Activated CD4-positive, alpha-beta T cell treated with anti-CD3 and anti-CD28 coated beads, Interleukin-2, amount 10 ng/mL, durations not matched to agents 24 days and 14 days (primary cell): ENCODE data around the gene KRT15. TPM values are rescaled to one million over a fixed set of nuclear protein-coding genes. Genes with fewer than 3 reads are reported as not detected.

Source experiments
- DNase-seq: peaks from one replicate; pipeline ENCODE4 v3.0.0; 2022
- H3K27ac Mint-ChIP-seq: one replicate; pipeline ENCODE4 v1.8.0; 2022; ENCODE audit warnings: mild to moderate bottlenecking, mixed read lengths
- H3K27me3 Mint-ChIP-seq: one replicate; pipeline ENCODE4 v1.8.0; 2022; ENCODE audit warnings: mixed read lengths
- H3K36me3 Mint-ChIP-seq: one replicate; pipeline ENCODE4 v1.8.0; 2022; ENCODE audit warnings: low read depth, mild to moderate bottlenecking, mixed read lengths
- H3K4me1 Mint-ChIP-seq: one replicate; pipeline ENCODE4 v1.8.0; 2021; ENCODE audit warnings: mixed read lengths
- H3K4me3 Mint-ChIP-seq: one replicate; pipeline ENCODE4 v1.8.0; 2022; ENCODE audit warnings: mild to moderate bottlenecking, moderate library complexity, mixed read lengths
- H3K9me3 Mint-ChIP-seq: one replicate; pipeline ENCODE4 v1.8.0; 2021; ENCODE audit warnings: mixed read lengths
- intact Hi-C: fragments of 100-400 bp; cut with micrococcal nuclease; formaldehyde crosslinking; loops from one replicate; pipeline ENCODE4 v1.15.1; 2023
- total RNA-seq: library from RNA; stranded (reverse); gene quantifications from 2 replicates; pipeline ENCODE4 v1.2.3, GENCODE V29; 2022

The KRT15 gene
- total RNA-seq, 1 donor from 2014 or later: not detected

- DNase-seq: no peak
- no peaks in the 10 kb centered on the region for H3K9me3 Mint-ChIP-seq
- intact Hi-C loops: no loop called here
- peaks cover 57% of the 10 kb centered on the region for H3K27me3 Mint-ChIP-seq
- H3K4me3 Mint-ChIP-seq: no peak overlapping the region
- H3K27ac Mint-ChIP-seq: no peak overlapping the region
- H3K36me3 Mint-ChIP-seq: no peaks in the 10 kb centered on the region
- H3K4me1 Mint-ChIP-seq: no peaks in the 10 kb centered on the region
Measured at GRCh38 chr17:41527063-41528023, 8.7 kb upstream of the KRT15 start.

- no peaks in the 10 kb centered on the region for H3K9me3 Mint-ChIP-seq
- intact Hi-C loops: no loop called here
- H3K4me3 Mint-ChIP-seq: no peak overlapping the region
- H3K36me3 Mint-ChIP-seq: no peaks in the 10 kb centered on the region
- H3K27ac Mint-ChIP-seq: no peak overlapping the region
- DNase-seq: no peak
- no peaks in the 10 kb centered on the region for H3K4me1 Mint-ChIP-seq
- H3K27me3 Mint-ChIP-seq: peaks cover 33% of the 10 kb centered on the region
Measured at GRCh38 chr17:41524261-41524660, 5.6 kb upstream of the KRT15 start.

- Mint-ChIP-seq H3K4me1 (no peaks in the 10 kb centered on the region), H3K27me3 (peaks cover 29% of the 10 kb centered on the region), H3K27ac (no peak overlapping the region), H3K9me3 (no peaks in the 10 kb centered on the region), H3K36me3 (no peaks in the 10 kb centered on the region), H3K4me3 (no peak overlapping the region)
- intact Hi-C loops: no loop called here
- no peak for DNase-seq
Measured at GRCh38 chr17:41523787-41524186, 5.1 kb upstream of the KRT15 start.

GRCh38 chr17:41523225-41523593 is 4.5 kb upstream of the KRT15 start:
- Mint-ChIP-seq H3K4me1 (no peaks in the 10 kb centered on the region), H3K36me3 (no peaks in the 10 kb centered on the region), H3K9me3 (no peaks in the 10 kb centered on the region), H3K27ac (no peak overlapping the region), H3K27me3 (peaks cover 23% of the 10 kb centered on the region), H3K4me3 (no peak overlapping the region)
- DNase-seq: no peak
- intact Hi-C loops: no loop called here

GRCh38 chr17:41522301-41523224 is 3.9 kb upstream of the KRT15 start:
- no peak for DNase-seq
- Mint-ChIP-seq H3K27ac (no peak overlapping the region), H3K4me3 (no peak overlapping the region), H3K36me3 (no peaks in the 10 kb centered on the region), H3K9me3 (no peaks in the 10 kb centered on the region), H3K4me1 (no peaks in the 10 kb centered on the region), H3K27me3 (peaks cover 18% of the 10 kb centered on the region)
- intact Hi-C loops: no loop called here

GRCh38 chr17:41521574-41522261 is 3.0 kb upstream of the KRT15 start:
- H3K36me3 Mint-ChIP-seq: no peaks in the 10 kb centered on the region
- H3K27ac Mint-ChIP-seq: no peak overlapping the region
- intact Hi-C loops: no loop called here
- H3K9me3 Mint-ChIP-seq: no peaks in the 10 kb centered on the region
- H3K4me3 Mint-ChIP-seq: no peak overlapping the region
- no peak for DNase-seq
- no peaks in the 10 kb centered on the region for H3K4me1 Mint-ChIP-seq
- H3K27me3 Mint-ChIP-seq: peaks cover 9% of the 10 kb centered on the region

GRCh38 chr17:41520821-41521521 is 2.3 kb upstream of the KRT15 start:
- DNase-seq: no peak
- H3K27ac Mint-ChIP-seq: no peak overlapping the region
- H3K4me1 Mint-ChIP-seq: no peaks in the 10 kb centered on the region
- peaks cover 5% of the 10 kb centered on the region for H3K27me3 Mint-ChIP-seq
- no peak overlapping the region for H3K4me3 Mint-ChIP-seq
- no peaks in the 10 kb centered on the region for H3K36me3 Mint-ChIP-seq
- H3K9me3 Mint-ChIP-seq: no peaks in the 10 kb centered on the region
- intact Hi-C loops: no loop called here

- H3K9me3 Mint-ChIP-seq: no peaks in the 10 kb centered on the region
- intact Hi-C loops: no loop called here
- H3K4me1 Mint-ChIP-seq: no peaks in the 10 kb centered on the region
- peaks cover 1% of the 10 kb centered on the region for H3K27me3 Mint-ChIP-seq
- no peaks in the 10 kb centered on the region for H3K36me3 Mint-ChIP-seq
- no peak for DNase-seq
- no peak overlapping the region for H3K27ac Mint-ChIP-seq
- no peak overlapping the region for H3K4me3 Mint-ChIP-seq
Measured at GRCh38 chr17:41519501-41520224, 973 bp upstream of the KRT15 start.

GRCh38 chr17:41518031-41518430 is 659 bp downstream of the KRT15 start:
- no peak for DNase-seq
- H3K4me3 Mint-ChIP-seq: no peak overlapping the region
- H3K27me3 Mint-ChIP-seq: no peaks in the 10 kb centered on the region
- H3K4me1 Mint-ChIP-seq: no peaks in the 10 kb centered on the region
- H3K27ac Mint-ChIP-seq: no peak overlapping the region
- no peaks in the 10 kb centered on the region for H3K36me3 Mint-ChIP-seq
- intact Hi-C loops: no loop called here
- H3K9me3 Mint-ChIP-seq: no peaks in the 10 kb centered on the region

- H3K27ac Mint-ChIP-seq: no peak overlapping the region
- no peaks in the 10 kb centered on the region for H3K4me1 Mint-ChIP-seq
- no peak overlapping the region for H3K4me3 Mint-ChIP-seq
- no peak for DNase-seq
- no peaks in the 10 kb centered on the region for H3K36me3 Mint-ChIP-seq
- no peaks in the 10 kb centered on the region for H3K9me3 Mint-ChIP-seq
- intact Hi-C loops: no loop called here
- peaks cover 3% of the 10 kb centered on the region for H3K27me3 Mint-ChIP-seq
Measured at GRCh38 chr17:41516830-41517283, 1.8 kb downstream of the KRT15 start.

GRCh38 chr17:41516147-41516829 is 2.4 kb downstream of the KRT15 start:
- H3K9me3 Mint-ChIP-seq: no peaks in the 10 kb centered on the region
- no peak for DNase-seq
- H3K4me3 Mint-ChIP-seq: no peak overlapping the region
- H3K27me3 Mint-ChIP-seq: peaks cover 3% of the 10 kb centered on the region
- intact Hi-C loops: no loop called here
- no peaks in the 10 kb centered on the region for H3K4me1 Mint-ChIP-seq
- no peak overlapping the region for H3K27ac Mint-ChIP-seq
- no peaks in the 10 kb centered on the region for H3K36me3 Mint-ChIP-seq

GRCh38 chr17:41513168-41513547 is 5.5 kb downstream of the KRT15 start:
- Mint-ChIP-seq H3K4me1 (no peaks in the 10 kb centered on the region), H3K27ac (no peak overlapping the region), H3K27me3 (peaks cover 3% of the 10 kb centered on the region), H3K4me3 (no peak overlapping the region), H3K9me3 (no peaks in the 10 kb centered on the region), H3K36me3 (no peaks in the 10 kb centered on the region)
- intact Hi-C loops: no loop called here
- no peak for DNase-seq
